Measurements from ENCODE around the gene GRIA4. TPM values are rescaled to one million over a fixed set of nuclear protein-coding genes. Genes with fewer than 3 reads are reported as not detected.

The GRIA4 gene
- total RNA-seq, 4 donors from 2014 or later: not detected

DNA sequence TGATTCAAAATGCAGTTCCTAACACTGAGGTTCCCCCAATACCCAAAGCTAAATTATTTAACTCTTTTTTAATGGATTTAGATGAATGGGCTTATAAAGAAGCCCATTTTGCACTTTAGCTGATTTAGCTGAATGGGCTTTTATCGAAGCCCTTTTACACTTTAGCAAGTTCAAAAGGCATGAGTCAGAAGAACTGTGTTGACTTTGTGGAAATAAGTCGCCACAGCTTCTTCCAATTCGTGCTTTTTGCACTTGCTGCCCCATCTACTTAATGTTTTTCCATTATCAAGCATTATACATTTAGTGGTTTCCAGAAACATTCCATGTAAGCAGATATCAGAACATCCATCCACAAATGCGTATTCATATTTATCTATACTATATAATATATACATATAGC lies 20.5 kb upstream of the GRIA4 start:
- ATAC-seq (ENCODE audit: low FRiP score): no peak
- DNase-seq (ENCODE audit: low spot score): no peak
- TF ChIP-seq, protein P1, sequence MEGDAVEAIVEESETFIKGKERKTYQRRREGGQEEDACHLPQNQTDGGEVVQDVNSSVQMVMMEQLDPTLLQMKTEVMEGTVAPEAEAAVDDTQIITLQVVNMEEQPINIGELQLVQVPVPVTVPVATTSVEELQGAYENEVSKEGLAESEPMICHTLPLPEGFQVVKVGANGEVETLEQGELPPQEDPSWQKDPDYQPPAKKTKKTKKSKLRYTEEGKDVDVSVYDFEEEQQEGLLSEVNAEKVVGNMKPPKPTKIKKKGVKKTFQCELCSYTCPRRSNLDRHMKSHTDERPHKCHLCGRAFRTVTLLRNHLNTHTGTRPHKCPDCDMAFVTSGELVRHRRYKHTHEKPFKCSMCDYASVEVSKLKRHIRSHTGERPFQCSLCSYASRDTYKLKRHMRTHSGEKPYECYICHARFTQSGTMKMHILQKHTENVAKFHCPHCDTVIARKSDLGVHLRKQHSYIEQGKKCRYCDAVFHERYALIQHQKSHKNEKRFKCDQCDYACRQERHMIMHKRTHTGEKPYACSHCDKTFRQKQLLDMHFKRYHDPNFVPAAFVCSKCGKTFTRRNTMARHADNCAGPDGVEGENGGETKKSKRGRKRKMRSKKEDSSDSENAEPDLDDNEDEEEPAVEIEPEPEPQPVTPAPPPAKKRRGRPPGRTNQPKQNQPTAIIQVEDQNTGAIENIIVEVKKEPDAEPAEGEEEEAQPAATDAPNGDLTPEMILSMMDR (IDR thresholded peaks at IDR 0.05): no peak

DNA sequence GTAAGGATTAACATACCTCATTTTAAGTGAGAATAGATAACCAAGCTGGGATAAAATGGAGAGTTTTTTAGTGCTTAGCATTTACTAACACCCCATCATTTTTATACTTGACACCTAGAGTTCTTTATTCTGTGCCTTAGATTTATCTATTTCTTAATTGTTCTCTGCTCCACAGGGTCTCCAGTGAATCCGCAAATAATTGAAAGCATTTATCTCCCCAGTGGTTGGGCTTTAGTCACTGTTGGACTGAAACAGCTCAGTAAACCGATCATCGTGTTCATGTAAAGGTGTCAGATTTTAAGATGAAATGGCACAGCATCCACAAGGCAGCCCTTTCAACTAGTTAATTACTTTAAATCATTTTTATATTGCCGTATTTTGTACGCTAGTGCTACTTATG lies 17.8 kb upstream of the GRIA4 start:
- DNase-seq (ENCODE audit: low spot score): no peak
- TF ChIP-seq, protein P1 (IDR thresholded peaks at IDR 0.05): no peak
- ATAC-seq (ENCODE audit: low FRiP score): no peak

DNA sequence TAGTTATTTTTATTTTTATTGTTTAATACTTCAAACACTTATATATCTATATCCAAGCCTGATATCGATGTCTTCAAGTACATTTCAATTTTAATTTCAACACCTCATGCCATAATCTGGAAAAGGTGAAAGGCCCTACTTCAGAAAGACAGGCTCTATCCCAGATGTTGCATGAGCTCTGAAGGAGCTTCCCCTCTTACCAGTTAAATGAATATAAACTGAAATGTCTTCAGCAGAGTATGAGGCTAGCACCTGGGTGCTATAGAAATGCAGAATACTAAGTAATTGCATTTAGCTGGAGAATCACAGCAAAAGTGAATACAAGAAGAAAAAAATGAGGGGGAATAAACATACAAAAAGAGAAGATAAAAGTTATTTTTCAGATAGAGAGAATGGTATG lies 11.5 kb upstream of the GRIA4 start:
- DNase-seq (ENCODE audit: low spot score) (no peak), ATAC-seq (ENCODE audit: low FRiP score) (no peak)
- TF ChIP-seq, protein P1 (IDR thresholded peaks at IDR 0.05): no peak

DNA sequence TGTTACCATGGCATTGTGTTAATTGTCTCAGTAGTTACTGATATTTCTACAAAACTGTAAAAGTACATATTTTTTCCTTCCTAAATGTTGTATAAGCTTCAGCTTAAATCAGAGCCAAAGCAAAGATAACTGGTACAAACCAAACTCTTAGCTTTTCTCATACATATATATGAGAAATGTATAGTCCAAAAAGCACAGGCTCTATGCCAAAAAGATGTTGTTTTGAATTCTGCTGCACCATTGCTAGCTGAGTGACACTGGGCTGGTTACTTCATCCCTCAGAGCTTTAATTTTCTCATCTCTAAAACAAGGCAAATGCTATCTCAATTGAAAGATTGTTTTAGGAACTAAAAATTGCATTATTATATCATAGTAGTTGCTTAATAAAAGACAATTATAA lies 6.7 kb upstream of the GRIA4 start:
- DNase-seq (ENCODE audit: low spot score) (no peak), ATAC-seq (ENCODE audit: low FRiP score) (no peak)
- TF ChIP-seq, protein P1 (IDR thresholded peaks at IDR 0.05): no peak

DNA sequence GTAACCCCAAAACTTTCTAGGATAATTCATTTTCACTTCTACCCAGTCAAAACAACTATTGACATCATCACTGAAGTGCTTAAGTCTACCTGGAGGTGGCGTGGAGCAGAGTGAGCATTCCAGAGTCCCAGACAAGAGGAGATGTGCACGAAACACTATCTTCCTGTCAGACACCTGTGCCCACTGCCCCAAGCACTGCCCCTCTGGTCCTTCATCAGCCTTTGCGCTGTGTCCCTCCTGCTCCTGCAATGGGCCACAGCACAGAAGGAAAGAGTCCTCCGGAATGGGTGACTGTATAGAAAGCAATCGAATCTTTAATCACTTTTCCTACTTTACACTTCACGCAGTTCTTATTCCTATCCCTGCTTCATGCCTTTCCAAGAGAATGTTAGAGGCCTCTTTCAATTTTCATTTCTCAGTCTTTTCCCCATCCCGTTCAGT lies 512 bp upstream of the GRIA4 start:
- TF ChIP-seq, protein P1 (IDR thresholded peaks at IDR 0.05): no peak
- no peak for DNase-seq (ENCODE audit: low spot score)
- no peak for ATAC-seq (ENCODE audit: low FRiP score)

DNA sequence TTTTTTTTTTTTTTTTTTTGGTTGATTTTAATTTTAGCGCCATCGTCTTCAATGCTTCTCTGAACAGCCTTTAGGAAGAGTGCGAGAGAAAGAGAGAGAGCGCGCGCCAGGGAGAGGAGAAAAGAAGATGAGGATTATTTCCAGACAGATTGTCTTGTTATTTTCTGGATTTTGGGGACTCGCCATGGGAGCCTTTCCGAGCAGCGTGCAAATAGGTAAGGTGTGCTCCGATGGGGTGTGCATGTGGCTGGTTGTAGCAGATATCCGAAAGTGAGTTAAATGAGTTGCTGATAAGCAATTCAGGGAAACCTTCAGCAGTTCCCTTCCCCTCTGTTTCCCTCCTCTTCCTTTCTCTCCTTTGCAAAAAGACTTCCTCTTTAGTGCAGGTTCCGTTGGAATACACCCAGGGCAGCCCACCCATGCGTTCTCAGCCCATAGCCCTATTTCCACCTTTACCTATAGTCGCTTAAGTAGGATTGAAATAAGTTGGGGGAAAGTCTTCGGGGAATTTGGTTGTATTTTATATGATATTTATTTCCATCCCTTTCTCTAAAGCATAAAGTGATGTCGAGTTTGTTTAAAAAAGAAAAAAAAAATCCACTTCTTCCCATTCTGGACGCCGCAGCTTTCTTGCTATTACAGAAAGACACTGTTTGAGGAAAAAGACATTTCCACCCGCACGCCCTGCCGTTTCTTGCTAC lies 1.1 kb downstream of the GRIA4 start:
- DNase-seq (ENCODE audit: low spot score): no peak
- TF ChIP-seq, protein P1 (IDR thresholded peaks at IDR 0.05): no peak
- ATAC-seq (ENCODE audit: low FRiP score): no peak
